Measurements from ENCODE around the gene COPZ1. TPM values are rescaled to one million over a fixed set of nuclear protein-coding genes. Genes with fewer than 3 reads are reported as not detected.

The COPZ1 gene
- total RNA-seq, 1 donor: 139 TPM

DNA sequence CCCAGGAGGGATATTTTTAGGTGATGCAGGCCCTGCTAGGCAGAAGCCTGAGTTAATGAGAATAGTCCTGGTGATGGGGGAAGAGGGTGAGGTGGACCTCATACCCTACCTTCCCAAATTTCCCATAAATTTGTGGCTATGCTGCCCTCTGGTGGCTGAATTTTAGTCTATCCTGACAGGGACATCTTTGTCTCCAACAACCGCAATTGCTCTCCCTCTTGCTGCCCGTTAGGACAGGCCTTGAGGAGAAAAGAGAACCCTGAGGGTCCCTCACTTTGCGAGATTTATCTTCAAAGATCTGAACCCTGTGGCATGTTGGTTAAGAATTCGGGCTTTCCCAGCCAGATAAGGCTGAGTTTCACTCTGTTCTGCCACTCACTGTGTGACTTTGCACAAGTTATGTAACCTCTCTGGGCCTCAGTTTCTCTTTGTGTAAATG is 69.4 kb downstream of the COPZ1 start:
- H3K4me3 ChIP-seq (ENCODE audit: low read depth, low read length): no peak overlapping the region
- TF ChIP-seq, protein P1, sequence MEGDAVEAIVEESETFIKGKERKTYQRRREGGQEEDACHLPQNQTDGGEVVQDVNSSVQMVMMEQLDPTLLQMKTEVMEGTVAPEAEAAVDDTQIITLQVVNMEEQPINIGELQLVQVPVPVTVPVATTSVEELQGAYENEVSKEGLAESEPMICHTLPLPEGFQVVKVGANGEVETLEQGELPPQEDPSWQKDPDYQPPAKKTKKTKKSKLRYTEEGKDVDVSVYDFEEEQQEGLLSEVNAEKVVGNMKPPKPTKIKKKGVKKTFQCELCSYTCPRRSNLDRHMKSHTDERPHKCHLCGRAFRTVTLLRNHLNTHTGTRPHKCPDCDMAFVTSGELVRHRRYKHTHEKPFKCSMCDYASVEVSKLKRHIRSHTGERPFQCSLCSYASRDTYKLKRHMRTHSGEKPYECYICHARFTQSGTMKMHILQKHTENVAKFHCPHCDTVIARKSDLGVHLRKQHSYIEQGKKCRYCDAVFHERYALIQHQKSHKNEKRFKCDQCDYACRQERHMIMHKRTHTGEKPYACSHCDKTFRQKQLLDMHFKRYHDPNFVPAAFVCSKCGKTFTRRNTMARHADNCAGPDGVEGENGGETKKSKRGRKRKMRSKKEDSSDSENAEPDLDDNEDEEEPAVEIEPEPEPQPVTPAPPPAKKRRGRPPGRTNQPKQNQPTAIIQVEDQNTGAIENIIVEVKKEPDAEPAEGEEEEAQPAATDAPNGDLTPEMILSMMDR (IDR thresholded peaks at IDR 0.05; ENCODE audit: insufficient read depth, low read length): peak; percentile 68
- DNase-seq (ENCODE audit: low read depth): peak; percentile 72

DNA sequence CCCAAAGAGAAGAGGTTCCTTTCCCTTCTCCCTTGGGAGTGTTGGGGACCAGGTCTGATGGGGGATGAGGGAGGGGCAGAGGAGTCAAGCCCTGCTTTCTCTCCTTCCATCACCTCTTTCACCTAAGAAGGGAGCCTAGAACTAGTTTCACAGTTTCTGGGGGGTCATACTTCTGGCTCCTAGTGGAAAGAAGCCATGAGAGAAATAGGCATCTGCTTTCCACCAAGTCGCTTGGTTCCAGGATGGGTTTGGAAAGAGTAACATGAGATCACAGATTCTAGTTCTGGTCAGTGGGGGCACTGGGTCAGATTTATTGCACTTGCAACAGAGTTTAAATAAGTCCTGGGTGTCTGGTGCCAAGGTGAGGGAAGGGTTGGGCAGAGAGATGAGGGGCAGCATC is 70.1 kb downstream of the COPZ1 start:
- no peak for DNase-seq (ENCODE audit: low read depth)
- TF ChIP-seq, protein P1 (IDR thresholded peaks at IDR 0.05; ENCODE audit: insufficient read depth, low read length): no peak
- H3K4me3 ChIP-seq (ENCODE audit: low read depth, low read length): no peak overlapping the region

DNA sequence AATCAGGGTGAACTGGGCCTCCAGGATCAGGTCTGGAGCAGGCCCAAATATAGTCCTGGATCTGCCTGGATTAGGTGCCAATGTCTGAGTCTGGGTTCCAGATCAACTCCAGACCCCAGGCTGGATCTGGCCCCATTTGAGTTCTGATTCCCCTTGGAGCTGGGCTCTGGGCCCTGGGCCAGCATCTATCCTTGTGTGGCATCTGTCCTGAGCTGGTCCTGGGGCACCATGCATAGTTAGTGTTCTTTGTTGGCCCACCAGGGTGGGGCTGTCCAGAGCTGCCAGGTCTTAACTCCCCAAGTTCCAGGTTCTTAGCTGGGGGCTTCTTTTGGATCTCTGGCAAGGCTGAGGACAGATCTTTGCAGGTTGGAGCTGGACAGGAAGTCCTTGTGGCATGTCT is 70.6 kb downstream of the COPZ1 start:
- no peak overlapping the region for H3K4me3 ChIP-seq (ENCODE audit: low read depth, low read length)
- TF ChIP-seq, protein P1 (IDR thresholded peaks at IDR 0.05; ENCODE audit: insufficient read depth, low read length): no peak
- DNase-seq (ENCODE audit: low read depth): no peak

DNA sequence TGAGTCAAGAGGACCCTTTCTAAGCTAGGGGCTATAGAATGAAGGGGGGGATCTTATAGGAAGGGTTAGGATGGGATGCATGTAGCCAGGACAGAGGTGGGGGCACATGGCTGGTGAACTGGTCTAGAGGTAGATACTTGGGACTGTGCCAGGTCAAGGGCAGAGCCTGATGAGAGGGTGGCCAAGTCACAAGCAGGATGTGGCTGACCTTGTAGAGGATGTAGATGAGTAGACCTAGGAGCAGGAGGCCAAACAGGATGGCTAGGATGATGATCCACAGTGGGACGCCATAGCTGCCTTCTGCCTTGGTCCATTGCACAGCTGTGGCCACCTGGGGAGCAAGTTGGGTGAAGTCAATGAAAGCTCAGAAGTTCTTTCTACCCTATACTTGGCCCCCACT is 72.2 kb downstream of the COPZ1 start:
- no peak overlapping the region for H3K4me3 ChIP-seq (ENCODE audit: low read depth, low read length)

DNA sequence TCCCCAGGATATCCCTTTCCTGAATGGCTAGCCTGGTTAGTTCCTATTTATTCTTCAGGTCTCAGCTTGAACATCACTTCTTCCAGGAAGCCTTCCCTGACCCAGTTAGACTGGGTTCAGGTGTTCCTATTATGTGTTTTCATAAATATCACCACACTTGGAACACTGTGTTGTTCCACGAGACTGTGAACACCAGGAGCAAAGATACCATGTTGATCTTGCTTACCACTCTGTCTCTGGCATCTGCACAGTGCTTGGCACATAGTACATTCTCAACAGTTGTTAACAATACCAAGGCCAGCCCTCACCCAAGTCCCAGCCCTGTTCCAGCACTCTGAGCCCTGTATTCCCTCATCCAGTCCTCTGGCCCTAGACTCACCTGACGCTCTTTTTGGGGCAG is 73.3 kb downstream of the COPZ1 start:
- no peak for DNase-seq (ENCODE audit: low read depth)
- TF ChIP-seq, protein P1 (IDR thresholded peaks at IDR 0.05; ENCODE audit: insufficient read depth, low read length): no peak
- H3K4me3 ChIP-seq (ENCODE audit: low read depth, low read length): no peak overlapping the region

More for the DNA sequence above, 72.2 kb downstream of the COPZ1 start:
- DNase-seq (ENCODE audit: low read depth): no peak
- TF ChIP-seq, protein P1 (IDR thresholded peaks at IDR 0.05; ENCODE audit: insufficient read depth, low read length): no peak

DNA sequence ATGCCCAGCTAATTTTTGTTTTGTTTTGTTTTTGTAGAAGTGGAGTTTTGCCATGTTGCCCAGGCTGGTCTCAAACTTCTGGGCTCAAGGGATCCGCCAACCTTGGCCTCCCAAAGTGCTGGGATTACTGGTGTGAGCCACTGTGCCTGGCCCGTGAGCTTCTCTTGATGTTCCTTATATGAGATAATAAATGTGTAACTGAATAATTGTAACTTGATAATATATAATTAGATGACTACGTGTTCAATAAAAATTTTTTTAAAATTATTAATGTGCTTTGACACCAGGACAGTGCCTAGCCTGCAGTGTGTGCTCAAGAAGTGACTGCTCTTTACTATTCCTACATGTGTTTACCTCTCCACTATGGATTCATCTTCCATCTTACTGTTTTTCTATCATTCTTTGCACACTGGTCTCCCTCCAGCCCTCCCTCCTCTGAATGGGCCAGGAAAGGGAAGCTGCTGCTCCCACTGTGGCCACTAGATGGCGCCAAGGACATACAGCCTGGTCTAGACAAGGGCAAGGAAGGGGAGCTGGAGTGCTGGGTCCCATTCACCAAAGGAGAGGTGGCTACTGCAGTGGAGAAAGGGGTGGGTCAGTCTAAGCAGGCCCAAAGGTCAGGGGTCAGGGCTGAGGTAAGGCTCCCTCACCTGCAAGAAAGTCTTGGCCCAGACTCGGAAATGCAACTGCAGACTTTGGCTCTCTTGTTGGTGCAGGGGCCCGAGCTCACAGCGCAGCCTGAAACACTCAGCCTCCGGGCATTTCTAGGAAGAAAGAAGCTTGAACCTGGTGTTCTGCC is 74.3 kb downstream of the COPZ1 start:
- H3K4me3 ChIP-seq (ENCODE audit: low read depth, low read length): no peak overlapping the region
- peak; percentile 87 for DNase-seq (ENCODE audit: low read depth)
- TF ChIP-seq, protein P1 (IDR thresholded peaks at IDR 0.05; ENCODE audit: insufficient read depth, low read length): peak; percentile 100

Data from fibroblast of the aortic adventitia (primary cell).